T-helper 1 cell treated with Interleukin-12 subunit alpha and Interleukin-12 subunit beta and Interleukin-4 antibody, amounts not matched to agents 30 μg/mL and 1 μg/mL, for 36 hours (primary cell): ENCODE data around the gene AMOTL1.

ENCODE experiments used
- H3K27ac Mint-ChIP-seq: one replicate; pipeline ENCODE4 v1.8.0; 2021; ENCODE audit warnings: mild to moderate bottlenecking, mixed read lengths
- H3K27me3 Mint-ChIP-seq: one replicate; pipeline ENCODE4 v1.8.0; 2021; ENCODE audit warnings: low read depth, mixed read lengths
- H3K36me3 Mint-ChIP-seq: one replicate; pipeline ENCODE4 v1.8.0; 2021; ENCODE audit warnings: low read depth, mixed read lengths
- H3K4me1 Mint-ChIP-seq: one replicate; pipeline ENCODE4 v1.8.0; 2021; ENCODE audit warnings: low read depth, mixed read lengths
- H3K4me3 Mint-ChIP-seq: one replicate; pipeline ENCODE4 v1.8.0; 2021; ENCODE audit warnings: mild to moderate bottlenecking, moderate library complexity, mixed read lengths
- H3K9me3 Mint-ChIP-seq: one replicate; pipeline ENCODE4 v1.8.0; 2021; ENCODE audit warnings: mixed read lengths

AMOTL1 gene

DNA sequence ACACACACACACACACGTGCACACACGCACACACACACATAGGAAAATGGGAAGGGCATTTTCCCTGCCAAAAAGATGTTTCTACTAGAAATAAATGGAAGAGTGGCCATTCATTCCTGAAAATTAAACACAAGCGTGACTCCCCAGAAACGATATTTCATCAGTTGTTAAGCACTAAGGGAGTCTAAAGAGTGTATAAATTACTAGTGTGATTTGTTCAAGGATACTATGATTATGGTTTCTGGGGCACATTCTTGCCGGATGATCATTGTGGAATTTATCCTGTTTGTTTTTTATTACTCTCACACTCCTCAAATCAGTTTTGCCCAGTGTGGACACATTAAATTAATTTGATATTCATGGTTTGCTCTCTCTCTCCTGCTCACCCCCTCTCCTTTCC is 16.4 kb upstream of the AMOTL1 start:
- H3K4me3 Mint-ChIP-seq: no peak overlapping the region
- no peak overlapping the region for H3K27ac Mint-ChIP-seq
- H3K9me3 Mint-ChIP-seq: no peaks in the 10 kb centered on the region
- peaks cover 47% of the 10 kb centered on the region for H3K27me3 Mint-ChIP-seq
- H3K36me3 Mint-ChIP-seq: no peaks in the 10 kb centered on the region
- H3K4me1 Mint-ChIP-seq: no peaks in the 10 kb centered on the region

DNA sequence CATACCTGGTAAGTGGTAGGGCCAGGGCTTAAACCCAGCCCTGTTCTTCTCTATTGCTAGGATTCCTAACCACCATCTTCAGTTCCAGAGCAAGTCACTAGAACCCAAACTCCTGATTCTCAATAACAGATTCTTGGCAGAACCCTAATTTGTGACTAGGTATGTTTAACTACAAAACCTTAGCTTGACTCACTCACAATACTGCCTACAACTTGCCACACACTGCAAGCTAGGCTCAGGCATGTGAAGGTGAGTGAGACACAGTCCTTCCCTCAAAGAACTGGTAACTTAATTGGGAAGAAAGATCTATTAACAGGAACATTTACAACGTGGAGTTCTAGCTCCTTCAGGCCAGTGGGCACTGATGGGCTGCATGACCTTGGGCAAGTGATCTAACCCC is 14.5 kb upstream of the AMOTL1 start:
- no peaks in the 10 kb centered on the region for H3K4me1 Mint-ChIP-seq
- no peaks in the 10 kb centered on the region for H3K9me3 Mint-ChIP-seq
- H3K27me3 Mint-ChIP-seq: peaks cover 33% of the 10 kb centered on the region
- no peak overlapping the region for H3K27ac Mint-ChIP-seq
- H3K4me3 Mint-ChIP-seq: no peak overlapping the region
- H3K36me3 Mint-ChIP-seq: no peaks in the 10 kb centered on the region

DNA sequence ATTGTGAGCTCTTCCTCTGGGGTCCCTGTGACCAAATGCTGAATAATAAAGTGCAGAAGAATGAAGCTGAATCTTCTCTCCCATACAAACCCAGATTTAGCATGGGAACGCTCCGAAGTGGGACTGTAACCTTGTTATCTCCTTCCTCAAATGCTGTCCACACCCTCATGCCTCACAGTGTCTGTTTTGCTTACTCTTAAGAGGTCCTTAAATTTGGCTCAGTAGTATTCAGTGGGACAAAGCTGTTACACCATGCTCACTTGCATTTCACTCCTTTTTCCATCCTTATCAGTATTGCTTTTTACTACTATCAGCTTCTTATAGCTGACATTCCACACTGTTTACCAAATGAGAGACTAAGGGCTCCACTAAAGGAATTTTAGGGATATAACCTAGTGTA is 13.8 kb upstream of the AMOTL1 start:
- no peaks in the 10 kb centered on the region for H3K4me1 Mint-ChIP-seq
- no peaks in the 10 kb centered on the region for H3K9me3 Mint-ChIP-seq
- H3K27me3 Mint-ChIP-seq: peaks cover 30% of the 10 kb centered on the region
- H3K27ac Mint-ChIP-seq: no peak overlapping the region
- no peaks in the 10 kb centered on the region for H3K36me3 Mint-ChIP-seq
- no peak overlapping the region for H3K4me3 Mint-ChIP-seq

DNA sequence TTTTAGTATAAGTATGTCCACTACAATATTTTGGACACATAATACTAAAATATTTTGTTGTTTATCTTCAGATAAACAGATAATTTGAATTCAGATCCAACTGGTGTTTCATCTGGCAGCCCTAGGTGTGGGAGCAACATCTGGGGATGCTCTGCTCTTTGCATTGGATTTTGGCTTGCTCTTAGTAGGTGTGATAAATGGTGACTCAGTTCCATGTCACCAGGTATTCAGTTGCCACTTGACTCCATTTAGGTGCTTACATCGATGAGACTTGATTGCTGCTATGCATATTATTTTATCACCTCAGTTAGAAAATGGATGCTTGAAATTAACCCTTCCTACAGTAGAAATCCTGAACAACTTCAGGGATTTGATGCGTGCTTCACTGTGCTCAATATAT is 13.3 kb upstream of the AMOTL1 start:
- Mint-ChIP-seq H3K9me3 (no peaks in the 10 kb centered on the region), H3K27me3 (peaks cover 30% of the 10 kb centered on the region), H3K36me3 (no peaks in the 10 kb centered on the region), H3K4me1 (no peaks in the 10 kb centered on the region), H3K4me3 (no peak overlapping the region), H3K27ac (no peak overlapping the region)

DNA sequence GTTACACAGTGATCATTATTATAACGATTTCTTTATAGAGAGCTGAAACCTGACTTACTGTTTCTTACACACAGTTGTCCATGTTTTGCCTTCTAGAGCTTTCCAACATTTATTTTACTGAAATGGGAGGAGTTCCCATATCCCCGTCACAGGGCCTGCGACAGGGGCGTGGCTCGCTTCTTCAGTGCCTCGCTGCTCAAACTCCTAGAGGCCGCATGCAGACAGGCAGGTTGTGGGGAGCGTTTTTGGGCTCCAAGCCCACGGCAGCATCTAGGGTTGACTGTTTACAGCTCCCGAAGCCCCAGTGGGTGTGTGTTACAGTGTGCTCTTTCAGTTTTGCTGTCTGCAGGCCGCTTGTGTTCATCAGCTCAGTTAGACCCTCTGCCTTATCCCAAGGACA is 12.7 kb upstream of the AMOTL1 start:
- Mint-ChIP-seq H3K27ac (no peak overlapping the region), H3K4me1 (no peaks in the 10 kb centered on the region), H3K27me3 (peaks cover 27% of the 10 kb centered on the region), H3K9me3 (no peaks in the 10 kb centered on the region), H3K4me3 (no peak overlapping the region), H3K36me3 (no peaks in the 10 kb centered on the region)

DNA sequence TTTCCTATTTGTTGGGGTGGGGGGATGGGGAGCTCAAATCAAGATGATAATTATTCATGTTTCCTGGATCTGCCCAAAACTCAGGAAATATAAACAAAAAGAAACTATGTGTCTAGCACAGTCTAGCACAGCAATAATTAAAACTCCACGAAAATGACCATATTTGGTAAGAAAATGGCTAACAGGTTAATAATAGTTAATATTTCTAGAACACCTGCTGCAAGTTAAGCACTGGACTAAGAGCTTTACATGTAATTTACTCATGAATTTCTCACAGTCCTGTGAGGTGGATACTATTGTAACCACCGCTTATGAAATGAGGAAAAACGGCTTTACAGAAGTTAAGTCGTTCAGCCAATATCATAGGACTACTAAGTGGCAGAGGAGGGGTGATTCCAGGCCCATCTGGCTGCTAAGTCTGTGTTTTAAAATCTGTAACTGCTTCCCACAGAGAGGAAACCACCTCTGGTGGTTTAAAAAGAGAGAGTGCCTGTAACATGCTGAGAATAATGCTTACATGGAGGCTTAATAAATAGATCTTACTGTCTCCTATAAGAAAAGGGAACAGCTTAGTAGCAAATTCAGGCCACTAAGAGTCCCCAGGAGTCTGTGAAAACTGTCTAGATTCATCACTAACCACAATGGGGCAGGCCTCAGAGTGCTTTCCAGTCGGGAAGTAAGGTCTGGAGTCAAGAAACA is 11.0 kb upstream of the AMOTL1 start:
- peaks cover 15% of the 10 kb centered on the region for H3K27me3 Mint-ChIP-seq
- no peaks in the 10 kb centered on the region for H3K4me1 Mint-ChIP-seq

DNA sequence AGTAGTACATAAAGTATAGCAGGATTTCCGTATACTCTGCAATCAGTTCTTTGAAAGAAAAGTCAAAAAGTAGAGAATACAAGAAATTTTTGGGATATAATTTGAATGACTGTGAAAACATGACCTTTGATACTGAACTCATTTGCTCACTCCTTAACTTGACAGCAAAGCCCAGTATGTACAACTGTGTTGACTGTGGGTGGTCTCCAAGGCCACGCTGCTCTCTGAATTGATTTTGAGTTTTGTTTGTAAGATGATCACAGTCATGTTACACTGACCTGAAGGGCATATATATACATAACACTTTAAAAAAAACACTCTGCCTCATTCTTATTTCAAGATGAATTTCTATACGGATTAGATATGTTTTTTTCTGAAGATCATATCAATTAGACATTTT is 9.5 kb upstream of the AMOTL1 start:
- H3K27ac Mint-ChIP-seq: no peak overlapping the region
- peaks cover 13% of the 10 kb centered on the region for H3K27me3 Mint-ChIP-seq
- H3K36me3 Mint-ChIP-seq: no peaks in the 10 kb centered on the region
- H3K4me3 Mint-ChIP-seq: no peak overlapping the region
- H3K4me1 Mint-ChIP-seq: no peaks in the 10 kb centered on the region
- H3K9me3 Mint-ChIP-seq: no peaks in the 10 kb centered on the region

More for the DNA sequence above, 11.0 kb upstream of the AMOTL1 start:
- no peak overlapping the region for H3K27ac Mint-ChIP-seq
- H3K36me3 Mint-ChIP-seq: no peaks in the 10 kb centered on the region
- H3K9me3 Mint-ChIP-seq: no peaks in the 10 kb centered on the region
- no peak overlapping the region for H3K4me3 Mint-ChIP-seq

DNA sequence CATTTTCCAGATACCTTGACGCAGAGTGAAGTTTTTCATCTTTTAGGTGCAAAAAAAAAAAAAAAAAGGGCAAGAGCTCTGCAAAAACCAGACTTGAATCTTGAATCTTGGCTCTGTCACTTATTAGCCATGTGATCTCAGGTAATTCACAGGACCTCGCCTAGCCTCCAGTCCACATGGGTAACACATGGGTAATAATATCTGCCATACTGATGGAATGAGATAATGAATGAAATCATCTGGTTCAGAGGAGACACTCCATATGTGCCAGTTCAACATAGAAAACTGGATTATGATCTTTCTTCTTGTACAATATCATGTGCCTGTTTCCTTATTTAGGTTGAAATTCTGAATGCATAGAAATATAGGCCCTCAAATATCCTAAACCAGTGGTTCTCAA is 8.6 kb upstream of the AMOTL1 start:
- Mint-ChIP-seq H3K4me1 (no peaks in the 10 kb centered on the region), H3K36me3 (no peaks in the 10 kb centered on the region), H3K27me3 (peaks cover 11% of the 10 kb centered on the region), H3K4me3 (no peak overlapping the region), H3K9me3 (no peaks in the 10 kb centered on the region), H3K27ac (no peak overlapping the region)

DNA sequence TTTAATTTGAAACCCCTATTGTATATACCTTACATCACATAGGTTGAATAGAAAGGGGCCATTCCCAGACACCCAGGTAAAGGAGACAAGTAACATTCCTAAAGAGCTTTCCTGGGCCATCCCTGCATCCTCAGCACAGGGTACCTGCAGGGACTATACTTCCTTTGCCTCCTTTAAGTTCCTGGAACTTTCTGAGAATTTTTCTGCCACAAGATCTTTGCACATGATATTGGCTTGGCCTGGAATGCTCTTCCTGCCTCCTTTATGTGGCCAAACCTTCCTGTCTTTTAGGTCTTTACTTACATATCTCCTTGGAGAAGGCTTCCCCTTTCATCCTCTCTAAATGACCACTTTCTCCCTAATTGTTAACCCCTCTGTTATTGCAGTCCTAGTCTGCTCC is 7.9 kb upstream of the AMOTL1 start:
- H3K27me3 Mint-ChIP-seq: peaks cover 15% of the 10 kb centered on the region
- H3K36me3 Mint-ChIP-seq: no peaks in the 10 kb centered on the region
- H3K4me1 Mint-ChIP-seq: no peaks in the 10 kb centered on the region
- H3K27ac Mint-ChIP-seq: no peak overlapping the region
- no peak overlapping the region for H3K4me3 Mint-ChIP-seq
- H3K9me3 Mint-ChIP-seq: no peaks in the 10 kb centered on the region

DNA sequence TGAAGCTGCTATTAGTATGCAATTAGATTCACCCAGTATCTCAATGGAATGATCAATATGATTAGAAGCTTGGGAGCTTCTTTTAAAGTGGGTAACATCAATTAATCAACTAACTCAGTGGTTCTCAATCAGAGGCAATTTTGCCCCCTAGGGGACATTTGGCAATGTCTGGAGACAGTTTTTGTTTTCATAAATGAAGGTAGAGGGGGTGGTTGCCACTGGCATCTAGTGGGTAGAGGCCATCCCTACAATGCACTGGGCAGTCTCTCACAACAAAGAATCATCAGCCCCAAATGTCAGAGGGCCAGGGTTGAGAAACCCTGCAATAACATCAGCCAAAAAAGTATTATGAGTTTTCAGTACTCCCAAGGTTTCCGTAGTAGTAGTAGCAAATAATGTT is 5.9 kb upstream of the AMOTL1 start:
- H3K27me3 Mint-ChIP-seq: peaks cover 15% of the 10 kb centered on the region
- H3K9me3 Mint-ChIP-seq: no peaks in the 10 kb centered on the region
- no peak overlapping the region for H3K27ac Mint-ChIP-seq
- H3K4me3 Mint-ChIP-seq: no peak overlapping the region
- no peaks in the 10 kb centered on the region for H3K4me1 Mint-ChIP-seq
- H3K36me3 Mint-ChIP-seq: no peaks in the 10 kb centered on the region

DNA sequence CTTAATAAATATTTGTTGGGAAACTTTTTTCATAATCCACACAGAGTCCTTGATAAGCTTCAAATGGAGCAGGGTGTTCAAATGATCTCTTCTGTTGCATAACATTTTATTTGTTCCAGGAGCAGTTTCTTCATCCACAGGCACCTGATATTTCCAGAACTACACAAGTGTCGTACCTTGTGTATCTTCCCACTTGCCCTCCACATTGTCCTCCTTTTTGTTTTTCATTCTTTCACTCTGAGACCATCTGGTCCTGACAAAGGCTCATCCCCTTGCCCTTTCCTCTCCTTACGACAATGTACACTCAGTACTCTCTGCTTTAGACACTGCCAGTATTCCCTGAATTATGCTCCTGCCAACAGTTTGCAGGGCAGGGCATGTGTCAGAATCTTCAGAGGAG is 5.2 kb upstream of the AMOTL1 start:
- H3K27ac Mint-ChIP-seq: no peak overlapping the region
- peaks cover 3% of the 10 kb centered on the region for H3K4me1 Mint-ChIP-seq
- no peaks in the 10 kb centered on the region for H3K9me3 Mint-ChIP-seq

DNA sequence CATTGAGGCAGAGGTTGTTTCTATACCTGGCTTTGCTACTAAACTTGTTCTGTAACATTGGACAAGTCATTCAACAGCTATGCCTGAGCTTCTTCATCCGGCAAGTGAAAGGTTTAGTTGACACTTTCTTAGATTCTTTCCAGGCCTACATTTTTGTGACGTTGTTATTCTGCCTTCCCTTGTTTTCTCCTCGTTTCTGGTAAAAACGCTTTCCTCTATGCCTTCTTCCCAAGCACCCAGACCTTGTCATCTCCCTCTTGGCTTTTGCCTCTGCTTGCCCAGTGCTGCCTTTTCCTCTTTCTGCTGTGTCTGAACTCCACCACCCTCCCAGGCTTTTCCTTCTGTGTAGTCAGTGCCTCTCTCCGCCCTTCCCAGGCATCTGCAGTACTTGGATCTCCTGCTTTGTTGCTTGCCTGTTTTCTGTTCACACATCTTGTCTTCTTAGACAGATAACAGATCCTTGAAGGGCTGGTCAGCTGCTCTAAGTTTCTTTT is 1.4 kb upstream of the AMOTL1 start:
- H3K27ac Mint-ChIP-seq: no peak overlapping the region
- H3K4me1 Mint-ChIP-seq: peaks cover 11% of the 10 kb centered on the region
- H3K36me3 Mint-ChIP-seq: no peaks in the 10 kb centered on the region
- H3K27me3 Mint-ChIP-seq: peaks cover 42% of the 10 kb centered on the region
- H3K4me3 Mint-ChIP-seq: no peak overlapping the region
- H3K9me3 Mint-ChIP-seq: no peaks in the 10 kb centered on the region

More for the DNA sequence above, 5.2 kb upstream of the AMOTL1 start:
- Mint-ChIP-seq H3K36me3 (no peaks in the 10 kb centered on the region), H3K4me3 (no peak overlapping the region), H3K27me3 (peaks cover 20% of the 10 kb centered on the region)

DNA sequence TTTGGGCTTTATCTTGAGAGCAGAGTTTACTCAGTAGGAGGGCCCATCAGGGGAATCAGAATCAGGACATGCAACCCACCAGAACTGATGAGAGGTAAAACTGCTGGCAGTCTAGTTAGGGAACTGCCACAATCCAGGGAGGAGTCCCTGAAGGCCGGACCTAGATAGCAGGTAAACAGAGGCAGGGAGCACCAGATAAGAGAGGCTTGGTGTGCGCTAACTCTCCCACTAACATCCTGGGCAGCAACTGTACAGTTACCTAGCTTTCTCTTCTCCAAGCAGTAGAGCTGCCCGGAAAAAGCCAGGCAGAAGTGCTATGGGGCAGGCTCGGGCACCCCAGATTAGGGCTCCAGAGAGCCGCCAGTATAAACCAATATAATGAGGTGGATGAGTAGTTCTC is 865 bp upstream of the AMOTL1 start:
- Mint-ChIP-seq H3K9me3 (no peaks in the 10 kb centered on the region), H3K27me3 (peaks cover 47% of the 10 kb centered on the region), H3K27ac (no peak overlapping the region), H3K36me3 (no peaks in the 10 kb centered on the region), H3K4me3 (no peak overlapping the region), H3K4me1 (peaks cover 11% of the 10 kb centered on the region)

DNA sequence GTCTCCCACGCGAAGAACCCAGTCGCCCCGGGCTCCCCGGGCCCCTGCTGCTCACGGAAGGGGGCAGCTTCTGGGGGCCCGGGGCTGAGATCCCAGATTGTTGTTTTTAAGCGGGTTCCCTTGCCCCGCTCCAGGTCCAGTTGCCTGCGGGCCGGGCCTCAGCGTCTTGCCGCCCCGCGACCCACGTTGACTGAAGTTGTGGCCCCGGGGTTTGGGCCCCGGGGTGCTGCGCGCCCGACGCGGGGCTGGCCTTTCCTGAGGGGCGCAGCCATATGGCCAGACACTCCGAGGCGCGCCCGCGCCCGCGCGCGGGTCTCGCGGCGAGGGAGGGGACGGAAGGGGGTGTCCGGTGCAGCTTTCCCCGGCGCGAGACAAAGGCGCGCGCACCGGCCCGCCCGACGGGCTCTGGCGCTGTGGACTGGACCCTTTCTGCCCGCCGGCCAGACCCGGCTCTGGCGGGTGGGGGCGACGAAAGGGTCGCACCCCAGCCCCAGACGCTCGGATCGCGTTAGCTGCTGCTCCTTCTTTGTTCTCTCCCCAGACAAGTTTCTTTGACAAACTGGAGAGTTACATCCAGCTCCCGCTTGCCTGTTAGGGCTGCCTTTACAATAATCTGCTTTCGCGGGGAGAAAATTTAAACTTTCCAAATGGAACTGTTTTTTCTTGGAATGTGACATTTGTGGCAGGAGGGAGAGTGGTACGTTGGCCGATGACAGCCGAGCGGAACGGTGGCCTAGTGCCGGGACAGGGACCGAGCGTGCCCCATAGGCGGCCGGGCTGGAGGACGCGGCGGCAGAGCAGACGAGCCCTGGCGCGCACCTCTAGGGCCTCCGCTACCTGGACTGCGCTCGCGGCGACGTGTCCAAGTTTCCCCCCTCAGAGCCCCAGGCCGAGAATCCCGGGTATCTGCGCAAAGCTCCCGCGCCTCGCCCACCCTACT is 716 bp downstream of the AMOTL1 start:
- Mint-ChIP-seq H3K4me1 (peaks cover 11% of the 10 kb centered on the region), H3K27ac (no peak overlapping the region), H3K4me3 (peak overlapping the region; percentile 75), H3K36me3 (no peaks in the 10 kb centered on the region), H3K27me3 (peaks cover 46% of the 10 kb centered on the region), H3K9me3 (no peaks in the 10 kb centered on the region)

DNA sequence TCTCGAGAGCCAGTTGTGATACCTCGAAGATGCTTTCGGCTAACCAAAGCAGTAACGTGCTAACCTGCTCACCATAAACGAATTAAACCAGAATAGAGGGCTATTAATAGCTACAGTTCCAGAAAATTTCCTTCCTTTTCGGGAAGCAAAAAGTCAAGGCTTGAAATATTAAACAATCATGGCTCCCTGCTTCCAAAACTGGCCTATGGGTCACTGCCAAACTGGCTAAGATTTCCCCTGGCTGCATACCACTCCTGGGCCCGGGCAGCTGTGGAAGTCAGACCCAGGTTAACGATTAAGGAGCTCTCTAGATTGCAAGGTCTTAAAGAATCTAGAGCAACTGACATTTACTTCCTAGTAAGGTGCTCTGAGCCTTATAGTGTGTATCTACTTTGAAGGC is 1.7 kb downstream of the AMOTL1 start:
- no peaks in the 10 kb centered on the region for H3K36me3 Mint-ChIP-seq
- peaks cover 40% of the 10 kb centered on the region for H3K27me3 Mint-ChIP-seq
- peaks cover 11% of the 10 kb centered on the region for H3K4me1 Mint-ChIP-seq
- H3K9me3 Mint-ChIP-seq: no peaks in the 10 kb centered on the region
- peak overlapping the region; percentile 75 for H3K4me3 Mint-ChIP-seq
- H3K27ac Mint-ChIP-seq: no peak overlapping the region
